ENCODE measurements around the gene ATXN2.

The ATXN2 gene

GRCh38 chr12:111557271-111558106 lies 41.6 kb downstream of the ATXN2 start:
- TF ChIP-seq YY1 (IDR thresholded peaks at IDR 0.05; ENCODE audit: low read depth) (no peak), ZBTB7A (IDR thresholded peaks at IDR 0.05; ENCODE audit: low read depth) (no peak), CREB1 (IDR thresholded peaks at IDR 0.05; ENCODE audit: low read depth) (no peak), FOXM1 (IDR thresholded peaks at IDR 0.05; ENCODE audit: borderline replicate concordance, low read depth) (no peak), TEAD4 (IDR thresholded peaks at IDR 0.05) (no peak), TCF12 (IDR thresholded peaks at IDR 0.05; ENCODE audit: low read depth) (no peak), NFIC (IDR thresholded peaks at IDR 0.05) (no peak), EP300 (IDR thresholded peaks at IDR 0.05; ENCODE audit: borderline replicate concordance) (no peak), RAD21 (IDR thresholded peaks at IDR 0.05; ENCODE audit: low read depth) (no peak), REST (IDR thresholded peaks at IDR 0.05; ENCODE audit: low read depth) (no peak), USF1 (IDR thresholded peaks at IDR 0.05) (no peak), EGR1 (IDR thresholded peaks at IDR 0.05) (no peak), TAF1 (IDR thresholded peaks at IDR 0.05; ENCODE audit: low read depth) (no peak), MAX (IDR thresholded peaks at IDR 0.05) (no peak), CEBPB (IDR thresholded peaks at IDR 0.05) (no peak)

GRCh38 chr12:111556676-111557075 lies 42.4 kb downstream of the ATXN2 start:
- TF ChIP-seq TEAD4 (IDR thresholded peaks at IDR 0.05) (no peak), EGR1 (IDR thresholded peaks at IDR 0.05) (no peak), REST (IDR thresholded peaks at IDR 0.05; ENCODE audit: low read depth) (no peak), NFIC (IDR thresholded peaks at IDR 0.05) (no peak), TAF1 (IDR thresholded peaks at IDR 0.05; ENCODE audit: low read depth) (no peak), USF1 (IDR thresholded peaks at IDR 0.05) (no peak), CEBPB (IDR thresholded peaks at IDR 0.05) (no peak), FOXM1 (IDR thresholded peaks at IDR 0.05; ENCODE audit: borderline replicate concordance, low read depth) (no peak), TCF12 (IDR thresholded peaks at IDR 0.05; ENCODE audit: low read depth) (no peak), EP300 (IDR thresholded peaks at IDR 0.05; ENCODE audit: borderline replicate concordance) (no peak), CREB1 (IDR thresholded peaks at IDR 0.05; ENCODE audit: low read depth) (no peak)

- TF ChIP-seq TEAD4 (IDR thresholded peaks at IDR 0.05) (no peak), MAX (IDR thresholded peaks at IDR 0.05) (no peak), ZBTB7A (IDR thresholded peaks at IDR 0.05; ENCODE audit: low read depth) (no peak), TAF1 (IDR thresholded peaks at IDR 0.05; ENCODE audit: low read depth) (no peak), EGR1 (IDR thresholded peaks at IDR 0.05) (no peak), EP300 (IDR thresholded peaks at IDR 0.05; ENCODE audit: borderline replicate concordance) (no peak), NFIC (IDR thresholded peaks at IDR 0.05) (no peak), TCF12 (IDR thresholded peaks at IDR 0.05; ENCODE audit: low read depth) (no peak), REST (IDR thresholded peaks at IDR 0.05; ENCODE audit: low read depth) (no peak), RAD21 (IDR thresholded peaks at IDR 0.05; ENCODE audit: low read depth) (no peak)
Observed at GRCh38 chr12:111546758-111547383, 52.2 kb downstream of the ATXN2 start.

GRCh38 chr12:111546171-111546570 lies 52.9 kb downstream of the ATXN2 start:
- TF ChIP-seq ZBTB7A (IDR thresholded peaks at IDR 0.05; ENCODE audit: low read depth), result no peak
- no peak for TF ChIP-seq YY1 (IDR thresholded peaks at IDR 0.05; ENCODE audit: low read depth)
- no peak for TF ChIP-seq EP300 (IDR thresholded peaks at IDR 0.05; ENCODE audit: borderline replicate concordance)
- TF ChIP-seq EGR1 (IDR thresholded peaks at IDR 0.05), result no peak
- TF ChIP-seq RAD21 (IDR thresholded peaks at IDR 0.05; ENCODE audit: low read depth), result no peak
- no peak for TF ChIP-seq NFIC (IDR thresholded peaks at IDR 0.05)
- no peak for TF ChIP-seq USF1 (IDR thresholded peaks at IDR 0.05)
- no peak for TF ChIP-seq TEAD4 (IDR thresholded peaks at IDR 0.05)
- no peak for TF ChIP-seq REST (IDR thresholded peaks at IDR 0.05; ENCODE audit: low read depth)
- TF ChIP-seq CREB1 (IDR thresholded peaks at IDR 0.05; ENCODE audit: low read depth), result no peak
- TF ChIP-seq CEBPB (IDR thresholded peaks at IDR 0.05), result no peak

All from Ishikawa (cell line).